COR-L47 (cell line): ENCODE results near the gene KLRC3.
"Not testable (repeated sequence)": the region's sequence is repeated elsewhere in the genome, so short reads cannot be mapped to it uniquely, and the experiment has no call there.

Experiments used
- DNase-seq: peaks from one replicate; lab custom pipeline; 2025; lab: John Stamatoyannopoulos, UW

KLRC3 gene

DNA sequence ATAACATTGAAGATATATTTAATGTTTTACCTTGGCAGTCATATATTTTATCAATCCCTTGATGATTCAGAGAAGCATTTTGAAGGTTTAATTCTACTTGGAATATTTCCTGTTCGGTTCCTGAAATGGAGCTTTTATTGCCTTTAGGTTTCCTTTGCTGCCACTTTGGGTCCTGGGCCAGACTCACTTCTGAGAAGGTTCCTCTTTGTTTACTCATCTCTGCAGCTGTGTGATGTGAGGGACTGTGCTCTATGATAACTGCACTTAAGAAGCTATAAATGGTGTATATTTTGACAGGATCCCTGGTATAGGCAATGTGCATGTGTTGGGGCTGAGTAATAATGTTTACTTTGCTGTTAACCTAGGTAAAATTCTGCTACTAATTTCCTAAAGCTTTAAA, at the start of gene KLRC3:
KLRC3 (minus strand) TSS at position 262 of the 400 bp plus-strand sequence; CDS start at position 217, 45 bp downstream.
- not testable (repeated sequence) for DNase-seq

DNA sequence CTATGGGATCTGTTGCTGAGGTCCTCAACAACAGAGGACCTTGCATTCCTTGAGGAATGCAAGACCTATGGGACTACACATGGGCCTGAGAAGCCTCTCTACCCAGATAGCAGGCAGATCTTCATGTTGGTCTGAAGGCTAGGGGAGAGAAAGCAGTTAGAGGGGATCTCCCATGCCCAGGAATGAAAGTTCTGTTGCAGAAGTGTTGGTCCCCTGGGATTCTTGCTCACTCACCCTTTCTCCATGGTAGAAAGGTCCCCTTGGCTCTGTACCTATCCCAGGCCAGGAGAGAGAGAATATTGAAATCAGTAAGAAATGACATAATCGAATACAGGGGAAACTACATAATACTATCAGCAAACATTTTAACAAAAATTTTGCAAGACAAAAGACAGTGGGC, 49.3 kb upstream of the KLRC3 start:
- no peak for DNase-seq

DNA sequence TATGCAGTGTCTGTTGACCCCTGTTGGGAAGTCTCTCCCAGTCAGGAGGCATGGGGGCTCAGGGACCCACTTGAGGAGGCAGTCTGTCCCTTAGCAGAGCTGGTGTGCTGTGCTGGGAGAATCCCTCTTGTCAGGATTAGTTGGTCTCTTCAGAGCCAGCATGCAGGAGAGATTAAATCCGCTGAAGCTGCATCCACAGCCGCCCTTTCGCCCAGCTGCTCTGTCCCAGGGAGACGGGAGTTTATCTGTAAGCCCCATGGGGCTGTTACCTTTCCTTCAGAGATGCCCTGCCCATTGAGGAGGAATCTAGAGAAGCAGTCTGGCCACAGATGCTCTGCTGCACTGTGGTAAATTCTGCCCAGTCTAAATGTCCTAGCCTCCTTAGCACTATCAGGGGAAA, 45.9 kb upstream of the KLRC3 start:
- no peak for DNase-seq

DNA sequence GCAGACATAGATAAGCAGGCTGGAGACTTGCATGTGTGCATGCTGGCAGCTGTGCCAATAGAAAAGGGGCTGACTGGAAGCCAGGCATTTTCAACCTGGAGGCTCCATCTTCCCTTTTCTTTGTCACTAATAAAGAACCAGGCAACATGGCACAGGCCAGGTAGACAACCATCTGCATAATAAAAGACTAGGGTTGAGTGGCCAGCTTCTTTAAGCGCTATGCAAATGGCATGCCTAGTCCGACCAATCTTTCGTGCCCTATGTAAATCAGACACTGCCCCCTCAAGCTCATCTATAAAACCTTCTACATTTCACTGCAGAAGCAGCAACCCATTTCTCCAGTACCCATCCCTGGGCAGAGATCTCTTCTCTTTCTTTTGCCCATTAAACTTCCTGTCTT, 37.4 kb upstream of the KLRC3 start:
- no peak for DNase-seq

DNA sequence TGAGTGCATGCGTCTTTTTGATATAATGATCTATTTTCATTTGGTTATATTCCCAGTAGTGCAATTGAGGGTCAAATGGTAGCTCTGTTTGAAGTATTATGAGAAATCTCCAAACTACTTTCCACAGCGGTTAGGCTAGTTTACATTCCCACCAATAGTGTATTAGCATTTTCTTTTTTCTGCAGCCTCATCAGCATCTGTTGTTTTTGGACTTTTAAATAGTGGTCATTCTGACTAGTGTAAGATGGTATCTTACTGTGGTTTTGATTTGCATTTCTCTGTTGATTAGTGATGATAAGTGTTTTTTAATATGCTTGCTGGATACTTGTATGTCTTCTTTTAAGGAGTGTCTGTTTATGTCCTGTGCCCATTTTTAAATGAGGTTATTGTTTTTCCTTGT, 36.5 kb upstream of the KLRC3 start:
- no peak for DNase-seq

DNA sequence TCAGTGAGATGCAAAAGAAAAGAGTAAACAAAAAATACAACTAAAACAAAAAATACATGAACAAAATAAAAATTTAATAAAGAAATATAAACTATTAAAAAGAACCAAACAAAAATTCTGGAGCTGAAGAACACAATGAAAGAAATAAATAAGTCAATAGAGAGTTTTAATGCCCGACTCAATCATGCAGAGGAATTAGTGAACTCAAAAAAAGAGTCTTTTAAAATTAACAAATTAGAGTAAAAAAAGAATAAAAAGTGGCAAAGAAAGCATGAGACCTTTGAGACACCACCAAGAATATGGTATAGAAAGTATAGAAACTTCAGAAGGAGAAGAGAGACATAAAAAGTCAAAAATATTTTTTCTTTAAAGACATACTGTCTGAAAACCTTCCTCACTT, 35.4 kb upstream of the KLRC3 start:
- no peak for DNase-seq

DNA sequence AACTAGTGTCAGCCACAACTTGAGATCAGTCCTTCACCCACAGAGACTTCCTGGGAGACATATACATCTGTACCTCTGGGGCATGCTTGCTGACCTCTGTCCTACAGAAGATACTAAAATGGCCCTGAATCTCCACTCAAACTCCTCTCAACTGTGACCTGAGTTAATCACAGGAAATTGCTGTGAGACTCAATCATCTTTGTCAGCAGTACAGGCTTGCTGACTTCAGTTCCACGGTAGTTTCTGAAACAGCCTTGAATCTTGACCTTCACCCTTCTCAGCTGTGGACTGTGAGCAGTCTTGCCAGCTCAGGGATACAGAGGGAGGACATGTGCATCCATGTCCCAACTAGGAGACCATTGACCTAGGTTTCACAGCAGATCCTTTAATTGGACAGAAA, 34.1 kb upstream of the KLRC3 start:
- no peak for DNase-seq

DNA sequence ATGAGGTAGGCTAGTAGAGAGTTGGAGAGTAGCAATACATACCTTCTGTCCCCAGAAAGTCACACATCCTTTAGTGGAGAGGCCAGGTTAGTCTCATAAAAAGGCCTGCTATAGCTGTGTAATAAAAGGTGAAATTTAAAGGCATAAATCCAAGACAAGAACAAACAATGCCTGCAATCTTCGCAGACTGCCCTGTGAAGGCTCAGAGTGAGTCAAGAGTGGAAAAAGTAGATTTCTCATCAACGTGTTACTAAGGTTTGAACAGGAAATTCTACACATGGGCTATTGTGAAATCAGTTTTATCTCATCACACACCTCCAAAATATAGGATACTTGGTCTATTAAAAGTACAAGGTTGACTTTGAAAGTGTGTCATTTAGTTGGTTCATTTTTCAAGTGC, 32.8 kb upstream of the KLRC3 start, which contains the start of gene KLRC1:
KLRC1 (minus strand) TSS at position 222 of the 400 bp plus-strand sequence. CDS start 2,221 bp downstream, outside the sequence.
- no peak for DNase-seq

DNA sequence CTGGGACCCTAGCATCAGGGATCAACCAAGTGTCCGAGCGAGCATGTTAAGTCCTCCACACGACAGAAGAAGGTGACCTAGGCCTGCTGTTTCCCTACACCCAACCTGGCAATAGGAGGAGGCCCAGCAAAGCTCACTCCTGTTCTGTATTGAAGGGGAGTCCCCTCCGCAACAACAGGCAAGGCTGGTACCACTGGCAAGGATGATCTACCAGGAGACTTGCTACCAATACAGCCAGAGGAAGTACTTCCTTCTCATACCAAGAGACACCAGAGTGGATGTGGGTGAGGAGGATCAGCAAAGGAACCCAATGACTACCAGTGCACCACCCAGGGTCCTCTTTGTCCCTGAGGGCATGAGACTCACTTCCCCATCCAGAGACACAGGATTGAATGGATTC, 27.8 kb upstream of the KLRC3 start:
- DNase-seq: no peak

DNA sequence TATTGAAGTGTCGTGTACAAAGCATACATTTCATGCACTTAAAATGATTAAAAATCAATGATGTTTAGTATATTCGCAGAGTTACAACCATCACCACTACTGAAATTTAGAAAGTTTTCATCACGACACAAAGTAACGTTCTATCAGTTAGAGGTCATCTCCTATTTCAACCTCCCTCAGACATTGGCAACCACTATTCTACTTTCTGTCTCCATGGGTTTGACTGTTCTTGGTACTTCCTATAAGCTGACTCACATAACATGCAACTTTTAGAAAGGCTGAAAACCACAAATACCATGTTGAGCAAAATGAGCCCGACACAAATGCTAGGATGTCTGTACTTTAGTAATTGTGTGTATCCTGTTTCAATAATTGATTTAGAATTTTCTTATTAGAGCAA, 25.7 kb upstream of the KLRC3 start:
- DNase-seq: not testable (repeated sequence)

DNA sequence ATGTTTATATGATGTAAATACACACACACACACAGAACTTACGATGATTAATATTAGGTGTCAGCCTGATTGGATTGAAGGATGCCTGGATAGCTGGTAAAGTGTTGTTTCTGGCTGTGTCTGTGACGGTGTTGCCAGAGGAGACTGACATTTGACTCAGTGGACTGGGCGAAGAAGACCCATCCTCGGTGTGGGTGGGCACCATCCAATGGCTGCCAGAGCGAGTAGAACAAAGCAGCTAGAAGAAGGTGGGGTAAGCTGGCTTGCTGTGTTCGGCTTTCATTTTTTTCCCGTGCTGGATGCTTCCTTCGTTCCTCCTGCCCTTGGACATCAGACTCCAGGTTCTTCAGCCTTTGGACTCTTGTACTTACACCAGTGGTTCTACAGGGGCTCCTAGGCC, 20.7 kb upstream of the KLRC3 start:
- DNase-seq: not testable (repeated sequence)

DNA sequence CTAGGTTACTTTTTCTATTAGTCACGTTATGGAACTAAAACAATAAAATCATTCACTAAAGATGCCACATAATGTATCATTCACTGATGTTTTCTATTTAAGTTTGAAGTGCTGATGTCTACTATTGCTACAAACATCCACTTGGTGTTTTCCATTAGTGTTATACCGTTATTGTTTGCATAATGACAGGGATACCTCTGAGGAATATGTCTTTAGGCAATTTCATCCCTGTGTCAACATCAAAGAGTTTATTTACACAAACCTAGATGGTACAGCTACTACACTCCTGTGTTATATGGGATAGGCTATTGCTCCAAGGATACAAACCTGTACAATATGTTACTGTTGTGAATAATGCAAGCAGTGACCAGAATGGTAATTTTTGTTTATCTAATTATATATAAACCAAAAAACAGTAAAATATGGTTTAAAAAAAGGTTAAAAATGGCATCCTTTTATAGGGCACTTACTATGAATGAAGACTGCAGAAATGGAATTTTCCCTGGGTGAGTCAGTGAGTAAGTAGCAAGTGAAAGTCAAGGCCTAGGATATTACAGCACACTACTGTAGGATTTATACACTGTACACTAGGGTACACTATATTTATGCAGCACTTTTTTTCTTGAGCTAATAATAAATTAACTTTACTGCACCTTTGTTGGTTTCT, 19.3 kb upstream of the KLRC3 start:
- DNase-seq: not testable (repeated sequence)

DNA sequence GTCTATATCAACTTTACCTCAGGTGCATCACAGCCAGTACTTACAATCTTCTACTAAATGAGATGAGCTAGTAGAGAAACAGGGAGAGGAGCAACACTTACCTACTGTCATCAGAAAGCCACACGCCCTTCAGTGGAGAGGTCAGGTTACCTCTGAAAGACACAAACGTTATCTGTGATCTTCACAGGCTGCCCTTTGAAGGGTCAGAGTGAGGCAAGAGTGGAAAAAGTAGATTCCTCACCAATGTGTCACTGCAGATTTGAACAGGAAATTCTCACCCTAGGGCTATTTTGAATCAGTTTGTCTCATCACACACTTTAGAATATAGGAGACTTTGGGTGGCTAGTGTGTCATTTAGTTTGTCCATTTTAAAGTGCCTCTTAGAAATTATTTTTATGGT, 17.2 kb upstream of the KLRC3 start:
- not testable (repeated sequence) for DNase-seq

DNA sequence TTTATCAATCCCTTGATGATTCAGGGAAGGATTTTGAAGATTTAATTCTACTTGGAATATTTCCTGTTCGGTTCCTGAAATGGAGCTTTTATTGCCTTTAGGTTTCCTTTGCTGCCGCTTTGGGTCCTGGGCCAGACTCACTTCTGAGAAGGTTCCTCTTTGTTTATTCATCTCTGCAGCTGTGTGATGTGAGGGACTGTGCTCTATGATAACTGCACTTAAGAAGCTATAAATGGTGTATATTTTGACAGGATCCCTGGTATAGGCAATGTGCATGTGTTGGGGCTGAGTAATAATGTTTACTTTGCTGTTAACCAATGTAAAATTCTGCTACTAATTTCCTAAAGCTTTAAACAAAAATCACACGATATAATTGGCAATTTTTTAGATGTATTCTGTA, 15.4 kb upstream of the KLRC3 start, which contains the start of gene KLRC2:
KLRC2 (minus strand) TSS at position 195 of the 400 bp plus-strand sequence; CDS start at position 171, 24 bp downstream.
- DNase-seq: not testable (repeated sequence)

DNA sequence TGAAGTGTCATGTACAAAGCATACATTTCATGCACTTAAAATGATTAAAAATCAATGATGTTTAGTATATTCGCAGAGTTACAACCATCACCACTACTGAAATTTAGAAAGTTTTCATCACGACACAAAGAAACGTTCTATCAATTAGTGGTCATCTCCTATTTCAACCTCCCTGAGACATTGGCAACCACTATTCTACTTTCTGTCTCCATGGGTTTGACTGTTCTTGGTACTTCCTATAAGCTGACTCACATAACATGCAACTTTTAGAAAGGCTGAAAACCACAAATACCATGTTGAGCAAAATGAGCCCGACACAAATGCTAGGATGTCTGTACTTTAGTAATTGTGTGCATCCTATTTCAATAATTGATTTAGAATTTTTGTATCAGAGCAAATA, 10.2 kb upstream of the KLRC3 start:
- not testable (repeated sequence) for DNase-seq

DNA sequence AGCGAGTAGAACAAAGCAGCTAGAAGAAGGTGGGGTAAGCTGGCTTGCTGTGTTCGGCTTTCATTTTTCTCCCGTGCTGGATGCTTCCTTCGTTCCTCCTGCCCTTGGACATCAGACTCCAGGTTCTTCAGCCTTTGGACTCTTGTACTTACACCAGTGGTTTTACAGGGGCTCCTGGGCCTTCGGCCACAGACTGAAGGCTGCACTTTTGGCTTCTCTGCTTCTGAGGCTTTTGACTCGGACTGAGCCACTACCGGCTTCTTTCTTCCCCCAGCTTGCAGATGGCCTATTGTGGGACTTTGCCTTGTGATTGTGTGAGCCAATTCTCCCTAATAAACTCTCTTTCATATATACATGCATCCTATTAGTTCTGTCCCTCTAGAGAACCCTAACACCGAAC, 5.5 kb upstream of the KLRC3 start:
- not testable (repeated sequence) for DNase-seq

DNA sequence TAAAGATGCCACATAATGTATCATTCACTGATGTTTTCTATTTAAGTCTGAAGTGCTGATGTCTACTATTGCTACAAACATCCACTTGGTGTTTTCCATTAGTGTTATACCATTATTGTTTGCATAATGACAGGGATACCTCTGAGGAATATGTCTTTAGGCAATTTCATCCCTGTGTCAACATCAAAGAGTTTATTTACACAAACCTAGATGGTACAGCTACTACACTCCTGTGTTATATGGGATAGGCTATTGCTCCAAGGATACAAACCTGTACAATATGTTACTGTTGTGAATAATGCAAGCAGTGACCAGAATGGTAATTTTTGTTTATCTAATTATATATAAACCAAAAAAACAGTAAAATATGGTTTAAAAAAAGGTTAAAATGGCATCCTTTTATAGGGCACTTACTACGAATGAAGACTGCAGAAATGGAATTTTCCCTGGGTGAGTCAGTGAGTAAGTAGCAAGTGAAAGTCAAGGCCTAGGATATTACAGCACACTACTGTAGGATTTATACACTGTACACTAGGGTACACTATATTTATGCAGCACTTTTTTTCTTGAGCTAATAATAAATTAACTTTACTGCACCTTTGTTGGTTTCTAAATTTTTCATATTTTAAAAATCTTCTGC, 4.0 kb upstream of the KLRC3 start:
- not testable (repeated sequence) for DNase-seq

DNA sequence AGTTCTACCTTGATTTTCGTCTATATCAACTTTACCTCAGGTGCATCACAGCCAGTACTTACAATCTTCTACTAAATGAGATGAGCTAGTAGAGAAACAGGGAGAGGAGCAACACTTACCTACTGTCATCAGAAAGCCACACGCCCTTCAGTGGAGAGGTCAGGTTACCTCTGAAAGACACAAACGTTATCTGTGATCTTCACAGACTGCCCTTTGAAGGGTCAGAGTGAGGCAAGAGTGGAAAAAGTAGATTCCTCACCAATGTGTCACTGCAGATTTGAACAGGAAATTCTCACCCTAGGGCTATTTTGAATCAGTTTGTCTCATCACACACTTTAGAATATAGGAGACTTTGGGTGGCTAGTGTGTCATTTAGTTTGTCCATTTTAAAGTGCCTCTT, 1.8 kb upstream of the KLRC3 start:
- DNase-seq: not testable (repeated sequence)

DNA sequence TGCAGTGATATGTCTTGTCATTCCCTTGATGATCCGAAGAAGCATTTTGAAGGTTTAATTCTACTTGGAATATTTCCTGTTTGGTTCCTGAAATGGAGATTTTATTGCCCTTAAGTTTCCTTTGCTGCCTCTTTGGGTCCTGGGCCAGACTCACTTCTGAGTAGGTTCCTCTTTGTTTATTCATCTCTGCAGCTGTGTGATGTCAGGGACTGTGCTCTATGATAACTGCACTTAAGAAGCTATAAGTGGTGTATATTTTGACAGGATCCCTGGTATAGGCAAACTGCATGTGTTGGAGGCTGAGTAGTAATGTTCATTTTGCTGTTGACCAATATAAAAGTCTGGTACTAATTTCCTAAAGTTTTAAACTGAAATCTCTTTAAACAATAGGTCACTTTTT, 11.0 kb downstream of the KLRC3 start, which contains the start of gene KLRC4:
KLRC4 (minus strand) TSS at position 366 of the 400 bp plus-strand sequence; CDS start at position 184, 182 bp downstream.
- DNase-seq: no peak

DNA sequence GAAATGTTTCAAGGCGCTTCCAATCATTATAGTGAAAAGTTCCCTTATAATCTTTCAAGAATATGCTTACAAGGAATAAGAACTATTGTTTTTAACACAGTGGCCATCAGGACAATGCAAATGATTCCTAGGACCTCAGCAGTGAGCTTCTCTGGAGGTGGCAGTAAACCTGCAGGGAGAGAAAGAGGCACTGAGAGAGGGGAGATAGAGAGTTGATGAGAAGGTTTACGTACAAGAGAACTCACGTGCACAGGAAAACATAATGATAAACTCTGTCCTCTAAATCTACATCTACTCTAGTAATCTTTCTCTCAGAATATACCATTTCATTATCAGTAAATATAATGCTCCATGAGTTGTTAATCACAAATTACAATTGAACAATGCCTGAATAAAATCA, 11.6 kb downstream of the KLRC3 start:
- no peak for DNase-seq

DNA sequence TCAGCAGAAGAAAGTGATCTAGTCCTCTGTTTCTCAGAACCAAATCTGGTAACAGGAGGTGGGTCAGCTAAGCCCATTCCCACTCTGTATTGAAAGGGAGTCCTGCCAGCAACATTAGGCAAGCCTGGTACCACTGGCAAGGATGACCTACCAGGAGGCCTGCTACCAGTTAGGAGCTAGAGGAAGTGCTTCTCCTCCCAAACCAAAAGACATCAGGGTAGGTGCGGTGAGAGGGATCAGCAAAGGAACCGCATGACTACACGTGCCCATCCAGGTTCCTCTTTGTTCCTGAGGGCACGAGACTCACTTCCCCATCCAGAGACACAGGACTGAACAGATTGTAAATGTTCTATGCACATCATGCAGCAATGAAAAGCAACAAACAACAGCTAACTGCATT, 13.7 kb downstream of the KLRC3 start:
- no peak for DNase-seq

DNA sequence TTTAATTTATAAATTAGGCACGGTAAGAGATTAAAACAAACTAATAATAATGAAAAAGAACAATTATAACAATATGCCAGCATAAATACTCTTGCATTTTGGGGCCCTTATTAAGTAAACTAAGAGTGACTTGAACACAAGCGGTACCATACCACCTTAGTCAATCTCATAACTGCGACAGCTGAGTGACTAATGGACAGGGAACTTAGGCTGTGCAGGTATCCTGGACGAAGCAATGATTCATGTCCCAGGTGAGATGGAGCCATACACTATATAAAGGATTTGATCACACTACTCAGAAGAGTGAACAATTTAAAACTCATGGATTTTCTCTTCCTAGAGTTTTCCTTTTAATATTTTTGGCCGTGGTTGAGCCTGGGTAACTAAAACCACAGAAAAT, 15.1 kb downstream of the KLRC3 start:
- no peak for DNase-seq

DNA sequence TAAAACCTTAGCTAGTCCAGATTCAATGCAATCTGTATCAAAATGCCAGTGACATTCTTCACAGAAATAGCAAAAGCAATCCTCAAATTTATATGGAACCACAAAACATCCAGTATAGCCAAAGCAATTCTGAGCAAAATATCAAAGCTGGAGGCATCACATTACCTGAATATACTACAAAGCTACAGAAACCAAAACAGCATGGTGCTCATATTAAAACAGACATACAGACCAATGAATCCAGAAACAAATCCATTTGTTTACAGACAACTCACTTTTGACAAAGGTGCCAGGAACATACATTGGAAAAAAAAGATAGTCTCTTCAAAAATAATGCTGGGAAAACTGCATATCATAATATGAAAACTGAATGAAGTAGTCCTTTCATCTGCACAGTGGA, 15.6 kb downstream of the KLRC3 start:
- DNase-seq: no peak
